ENCODE data around the gene GATA5. TPM values are rescaled to one million over a fixed set of nuclear protein-coding genes. Genes with fewer than 3 reads are reported as not detected.

Gene GATA5
- total and polyA plus RNA-seq, 10 of the 15 experiments (the other 5 are each of a cell fraction or from before 2014, with no cell fraction given): not detected

- SMC1A ChIA-PET (ENCODE audit: uncharacterized antibody, unreplicated experiment): no interaction called here
- no TSS peak for BruUV-seq (replicated peaks)
- intact Hi-C loops (cut with micrococcal nuclease; ENCODE audit: unreplicated experiment): no loop called here
These were observed 11.4 kb downstream of the GATA5 start for GRCh38 chr20:62464425-62464770.

More at GRCh38 chr20:62464425-62464770, 11.4 kb downstream of the GATA5 start:
- ATAC-seq (no peak), FAIRE-seq (no peak), DNase-seq (ENCODE audit: low read depth, low spot score) (no peak)
- Histone ChIP-seq H2AFZ (ENCODE audit: control insufficient read depth, low read depth, low read length) (no peak overlapping the region), H3K27me3 (replicated peaks in 1 of 2; ENCODE audit: control insufficient read depth in 2 of 2, insufficient read depth in 2 of 2, low read length in 1 of 2) (no peaks in the 10 kb centered on the region), H3K27ac (ENCODE audit: control insufficient read depth, insufficient read depth) (no peak overlapping the region), H4K20me1 (ENCODE audit: control insufficient read depth, insufficient read depth) (no peaks in the 10 kb centered on the region), H3K4me1 (ENCODE audit: control insufficient read depth, insufficient read depth, low read length) (no peaks in the 10 kb centered on the region), H3K9ac (ENCODE audit: control insufficient read depth, insufficient read depth, low read length) (no peak overlapping the region), H3K79me2 (ENCODE audit: control insufficient read depth, insufficient read depth, low read length) (no peaks in the 10 kb centered on the region), H3K4me3 (no peak overlapping the region), H3K4me2 (ENCODE audit: control insufficient read depth, insufficient read depth) (no peak overlapping the region), H3K36me3 (ENCODE audit: control insufficient read depth in 2 of 2, insufficient read depth in 2 of 2, low read length in 1 of 2) (no peaks in the 10 kb centered on the region), H3K9me3 (replicated peaks; ENCODE audit: control insufficient read depth, insufficient read depth, low read length) (no peaks in the 10 kb centered on the region)
- WGBS (ENCODE audit: insufficient coverage, insufficient replicate concordance, low lambda C conversion rate, missing lambda C conversion rate): 57% methylated on average over 10 of the region's 10 CpGs
- TF ChIP-seq E4F1 (IDR thresholded peaks at IDR 0.05; ENCODE audit: borderline replicate concordance, partially characterized antibody): no peak
- TF ChIP-seq NR2C2 (IDR thresholded peaks at IDR 0.05; ENCODE audit: borderline replicate concordance, control insufficient read depth, insufficient read length, low read depth): no peak
- no peak for TF ChIP-seq IKZF1 (conservative IDR thresholded peaks at IDR 0.05)
- no peak for TF ChIP-seq REST (IDR thresholded peaks at IDR 0.05; ENCODE audit: low read depth, low read length)
- no peak for TF ChIP-seq SKIL (IDR thresholded peaks at IDR 0.05; ENCODE audit: low read depth, poor library complexity, severe bottlenecking)
- TF ChIP-seq ASH2L (IDR thresholded peaks at IDR 0.05; ENCODE audit: borderline replicate concordance, low read depth): no peak
- TF ChIP-seq ATF7 (IDR thresholded peaks at IDR 0.05; ENCODE audit: low read depth): no peak
- no peak for TF ChIP-seq RAD21 (IDR thresholded peaks at IDR 0.05; ENCODE audit: insufficient read depth, low read depth, low read length)
- TF ChIP-seq ZNF207 (IDR thresholded peaks at IDR 0.05; ENCODE audit: borderline replicate concordance): no peak
- no peak for TF ChIP-seq BRCA1 (IDR thresholded peaks at IDR 0.05; ENCODE audit: low read depth, low read length)
- no peak for TF ChIP-seq YY1 (IDR thresholded peaks at IDR 0.05; ENCODE audit: low read depth, low read length)
- no peak for TF ChIP-seq RUNX3 (IDR thresholded peaks at IDR 0.05; ENCODE audit: low read length)
- no peak for TF ChIP-seq SREBF2 (IDR thresholded peaks at IDR 0.05; ENCODE audit: low read length)
- no peak for TF ChIP-seq MEF2A (IDR thresholded peaks at IDR 0.05; ENCODE audit: insufficient read depth, low read depth, low read length)
- TF ChIP-seq MTA3 (IDR thresholded peaks at IDR 0.05; ENCODE audit: borderline replicate concordance, low read length): no peak
- no peak for TF ChIP-seq POU2F2 (IDR thresholded peaks at IDR 0.05; ENCODE audit: borderline replicate concordance, low read depth, low read length)
- TF ChIP-seq MYB (IDR thresholded peaks at IDR 0.05; ENCODE audit: borderline replicate concordance, low read depth, low read length): no peak
- TF ChIP-seq PAX5 (IDR thresholded peaks at IDR 0.05; ENCODE audit: borderline replicate concordance, low read depth, low read length): no peak
- TF ChIP-seq BHLHE40 (IDR thresholded peaks at IDR 0.05; ENCODE audit: borderline replicate concordance in 1 of 2, low read depth in 2 of 2, low read length in 1 of 2): no peak
- in situ Hi-C loops (cut with MboI): no loop called here
- RAD21 ChIA-PET (ENCODE audit: unreplicated experiment): no interaction called here
- POLR2A ChIA-PET: no interaction called here
- CTCF ChIA-PET: no interaction called here
